WTC11 (cell line): Measurements from ENCODE around the gene PTPRN2. TPM values are rescaled to one million over a fixed set of nuclear protein-coding genes. Genes with fewer than 3 reads are reported as not detected.

ENCODE experiments used
- ATAC-seq: fragments of 200-7000 bp; cut with Tn5 transposase; 2 replicates; pipeline ENCODE4 v1.10.0; 2021; ENCODE audit warnings: mild to moderate bottlenecking, moderate library complexity
- CTCF ChIA-PET: fragments of 300-600 bp; sonication (Branson Sonifier 250); formaldehyde crosslinking; loops from one replicate; lab custom pipeline; 2021; ENCODE audit warnings: antibody characterized with exemption; lab: Charles Lee
- POLR2A ChIA-PET: fragments of 350-600 bp; sonication (Branson Sonifier 250); formaldehyde crosslinking; loops from one replicate; lab custom pipeline; 2021; ENCODE audit warnings: antibody characterized with exemption; lab: Charles Lee
- DNase-seq: peaks from one replicate; pipeline ENCODE4 v3.0.0; 2021; ENCODE audit warnings: low spot score
- H3K27ac Mint-ChIP-seq: 2 replicates; pipeline ENCODE4 v1.8.0; 2021; ENCODE audit warnings: mixed read lengths
- H3K27me3 Mint-ChIP-seq: 2 replicates; pipeline ENCODE4 v1.8.0; 2021; ENCODE audit warnings: low read depth, mild to moderate bottlenecking, moderate library complexity, mixed read lengths
- H3K36me3 Mint-ChIP-seq: 2 replicates; pipeline ENCODE4 v1.8.0; 2021; ENCODE audit warnings: mixed read lengths
- H3K4me1 Mint-ChIP-seq: 2 replicates; pipeline ENCODE4 v1.8.0; 2022; ENCODE audit warnings: mixed read lengths
- H3K4me3 Mint-ChIP-seq: 2 replicates; pipeline ENCODE4 v1.8.0; 2021; ENCODE audit warnings: mild to moderate bottlenecking, moderate library complexity, mixed read lengths
- H3K9me3 Mint-ChIP-seq: 2 replicates; pipeline ENCODE4 v1.8.0; 2021; ENCODE audit warnings: mixed read lengths
- AFF4 ChIP-seq: sonication (generic); formaldehyde crosslinking; IDR thresholded peaks from 2 replicates; pipeline ENCODE4 v1.8.1; 2023; ENCODE audit warnings: mild to moderate bottlenecking, missing genetic modification reagents, borderline replicate concordance
- ARID4B ChIP-seq: sonication (generic); formaldehyde crosslinking; IDR thresholded peaks from 2 replicates; pipeline ENCODE4 v1.8.0; 2023; ENCODE audit warnings: missing genetic modification reagents, mild to moderate bottlenecking, borderline replicate concordance
- ATF3 ChIP-seq: sonication (generic); formaldehyde crosslinking; conservative IDR thresholded peaks from 2 replicates; pipeline ENCODE4 v1.8.1; 2022; ENCODE audit warnings: mild to moderate bottlenecking, missing genetic modification reagents
- CDX4 ChIP-seq: fragments of 250-450 bp; sonication (Bioruptor Pico); IDR thresholded peaks from 2 replicates; pipeline ENCODE4 v1.9.0; 2021; ENCODE audit warnings: moderate library complexity, mild to moderate bottlenecking, inconsistent platforms, borderline replicate concordance
- E2F1 ChIP-seq: sonication (generic); formaldehyde crosslinking; IDR thresholded peaks from 2 replicates; pipeline ENCODE4 v1.8.0; 2022; ENCODE audit warnings: mild to moderate bottlenecking, missing genetic modification reagents
- GABPB1 ChIP-seq: sonication (generic); formaldehyde crosslinking; IDR thresholded peaks from 2 replicates; pipeline ENCODE4 v1.8.1; 2023; ENCODE audit warnings: mild to moderate bottlenecking, missing genetic modification reagents
- NR2C2 ChIP-seq: sonication (generic); formaldehyde crosslinking; IDR thresholded peaks from 2 replicates; pipeline ENCODE4 v1.8.0; 2022; ENCODE audit warnings: mild to moderate bottlenecking, missing genetic modification reagents
- RORB ChIP-seq: fragments of 250-450 bp; sonication (Bioruptor Pico); IDR thresholded peaks from 2 replicates; pipeline ENCODE4 v1.9.0; 2021; ENCODE audit warnings: mild to moderate bottlenecking
- ZBTB43 ChIP-seq: sonication (generic); formaldehyde crosslinking; IDR thresholded peaks from 2 replicates; pipeline ENCODE4 v1.8.1; 2023; ENCODE audit warnings: mild to moderate bottlenecking, missing genetic modification reagents
- ZNF138 ChIP-seq: sonication (generic); formaldehyde crosslinking; conservative IDR thresholded peaks from 2 replicates; pipeline ENCODE4 v1.8.1; 2022; ENCODE audit warnings: mild to moderate bottlenecking, moderate library complexity, missing genetic modification reagents
- ZNF281 ChIP-seq: sonication (generic); formaldehyde crosslinking; IDR thresholded peaks from 2 replicates; pipeline ENCODE4 v1.8.0; 2023; ENCODE audit warnings: mild to moderate bottlenecking, missing genetic modification reagents
- total RNA-seq: library from RNA; stranded (reverse); gene quantifications from 3 replicates; pipeline ENCODE4 v1.2.3, GENCODE V29; 2021

PTPRN2 gene
- total RNA-seq, 1 experiment from 2014 or later: 4.7 TPM

GRCh38 chr7:158348446-158348845 is 239.2 kb downstream of the PTPRN2 start:
- no peak overlapping the region for H3K4me3 Mint-ChIP-seq

More at GRCh38 chr7:158348446-158348845, 239.2 kb downstream of the PTPRN2 start:
- Mint-ChIP-seq H3K27ac (no peak overlapping the region), H3K36me3 (no peaks in the 10 kb centered on the region), H3K27me3 (peaks cover 36% of the 10 kb centered on the region), H3K9me3 (no peaks in the 10 kb centered on the region), H3K4me1 (peaks cover 28% of the 10 kb centered on the region)
- ChIA-PET POLR2A (no interaction called here), CTCF (no interaction called here)
- no peak for DNase-seq
- no peak for ATAC-seq
- TF ChIP-seq E2F1 (CRISPR knock-in tag) (no peak), ZNF281 (CRISPR knock-in tag) (no peak), AFF4 (CRISPR knock-in tag) (no peak), GABPB1 (no peak), CDX4 (CRISPR knock-in tag) (no peak), ZNF138 (no peak), RORB (CRISPR knock-in tag) (no peak), NR2C2 (CRISPR knock-in tag) (no peak), ARID4B (CRISPR knock-in tag) (no peak), ZBTB43 (CRISPR knock-in tag) (no peak), ATF3 (CRISPR knock-in tag) (no peak)
